AG09309 (cell line): ENCODE results near the gene KCNH5.

Source experiments
- DNase-seq: peaks from one replicate; pipeline ENCODE4 v3.0.0-alpha.2; 2010; ENCODE audit warnings: low read depth
- H3K4me3 ChIP-seq: 2 replicates; pipeline ENCODE4 v1.5.1; 2011; ENCODE audit warnings: mild to moderate bottlenecking, low read depth, low read length, moderate library complexity; ENCODE audit not compliant: control insufficient read depth
- CTCF ChIP-seq: IDR thresholded peaks from 2 replicates; pipeline ENCODE4 v1.5.1; 2011; ENCODE audit warnings: mild to moderate bottlenecking, low read depth, low read length, inconsistent platforms; ENCODE audit not compliant: insufficient read depth, control insufficient read depth; ENCODE audit errors: missing control alignments

The KCNH5 gene

GRCh38 chr14:62939970-62940369, 105.3 kb downstream of the KCNH5 start:
- no peak for DNase-seq
- TF ChIP-seq CTCF = no peak

GRCh38 chr14:62938778-62939177, 106.5 kb downstream of the KCNH5 start:
- DNase-seq = no peak
- no peak for TF ChIP-seq CTCF
- H3K4me3 ChIP-seq = no peak overlapping the region

More at GRCh38 chr14:62939970-62940369, 105.3 kb downstream of the KCNH5 start:
- H3K4me3 ChIP-seq = no peak overlapping the region

GRCh38 chr14:62934439-62934838, 110.8 kb downstream of the KCNH5 start:
- no peak overlapping the region for H3K4me3 ChIP-seq
- DNase-seq = no peak
- TF ChIP-seq CTCF = no peak

- DNase-seq = no peak
- TF ChIP-seq CTCF = no peak
Measured at GRCh38 chr14:62921466-62921865, 123.8 kb downstream of the KCNH5 start.

GRCh38 chr14:62916551-62916950, 128.7 kb downstream of the KCNH5 start:
- H3K4me3 ChIP-seq = no peak overlapping the region
- no peak for TF ChIP-seq CTCF
- DNase-seq = no peak

More at GRCh38 chr14:62921466-62921865, 123.8 kb downstream of the KCNH5 start:
- no peak overlapping the region for H3K4me3 ChIP-seq

GRCh38 chr14:62914873-62915272, 130.4 kb downstream of the KCNH5 start:
- TF ChIP-seq CTCF = no peak
- no peak for DNase-seq
- H3K4me3 ChIP-seq = no peak overlapping the region

- TF ChIP-seq CTCF = no peak
- no peak overlapping the region for H3K4me3 ChIP-seq
- DNase-seq = no peak
Measured at GRCh38 chr14:62914025-62914424, 131.2 kb downstream of the KCNH5 start.
